HG03558 (cell line): Measurements from ENCODE around the gene VPS13D.

ENCODE experiments used
- ATAC-seq: cut with Tn5 transposase; IDR thresholded peaks from one replicate; pipeline ENCODE4 v1.9.1; 2021; ENCODE audit warnings: moderate number of reproducible peaks; ENCODE audit not compliant: unreplicated experiment; ENCODE audit errors: extremely low read depth

VPS13D gene

GRCh38 chr1:12556368-12556930, 326.6 kb downstream of the VPS13D start:
- no peak for ATAC-seq

- ATAC-seq, result no peak
These were observed 327.4 kb downstream of the VPS13D start for GRCh38 chr1:12556957-12557935.

- ATAC-seq, result no peak
These were observed 331.3 kb downstream of the VPS13D start for GRCh38 chr1:12561121-12561520.
